Keratinocyte (primary cell): ENCODE results near the gene NTN1. TPM values are rescaled to one million over a fixed set of nuclear protein-coding genes. Genes with fewer than 3 reads are reported as not detected.

Source experiments
- DNase-seq: peaks from one replicate; pipeline ENCODE4 v3.0.0-alpha.2; 2011; ENCODE audit warnings: low read depth, missing footprints, low spot score
- FAIRE-seq: peaks from 2 replicates; lab custom pipeline; 2011; peaks lifted over from hg19 to GRCh38; lab: Jason Lieb, UNC
- H2AFZ ChIP-seq: 2 replicates; pipeline ENCODE4 v1.6.0; 2012; ENCODE audit warnings: low read length, control low read depth, inconsistent platforms; ENCODE audit not compliant: control insufficient read depth
- H3K27ac ChIP-seq: 2 replicates; pipeline ENCODE4 v1.5.1; 2011; ENCODE audit warnings: low read length; ENCODE audit not compliant: control insufficient read depth, insufficient read depth
- H3K27me3 ChIP-seq: 3 replicates; pipeline ENCODE4 v1.6.0; 2011; ENCODE audit warnings: low read length; ENCODE audit not compliant: control insufficient read depth, insufficient read depth; ENCODE audit errors: extremely low read depth
- H3K36me3 ChIP-seq, 2 experiments: 2 replicates in 1 of 2; 3 replicates in 1 of 2; pipeline ENCODE4 v1.5.1; 2011; ENCODE audit warnings: low read length in 2 of 2, mild to moderate bottlenecking in 1 of 2; ENCODE audit not compliant: control insufficient read depth in 2 of 2, insufficient read depth in 2 of 2; ENCODE audit errors: extremely low read depth in 1 of 2
- H3K4me1 ChIP-seq: 3 replicates; pipeline ENCODE4 v1.5.1; 2011; ENCODE audit warnings: low read length; ENCODE audit not compliant: control insufficient read depth, insufficient read depth; ENCODE audit errors: extremely low read depth
- H3K4me2 ChIP-seq: 3 replicates; pipeline ENCODE4 v1.6.0; 2011; ENCODE audit warnings: low read depth, low read length; ENCODE audit not compliant: control insufficient read depth, insufficient read depth; ENCODE audit errors: extremely low read depth
- H3K4me3 ChIP-seq, 3 experiments: fragments of 200-600 bp in 1 of 3; sonication (generic) in 1 of 3; 2 replicates in 2 of 3; 3 replicates in 1 of 3; pipeline ENCODE4 v1.5.1; 2011 to 2016; ENCODE audit warnings: low read length in 3 of 3, mild to moderate bottlenecking in 3 of 3, control low read depth in 2 of 3, inconsistent platforms in 1 of 3, low read depth in 1 of 3, mixed read lengths in 1 of 3, mixed run types in 1 of 3, moderate library complexity in 1 of 3; ENCODE audit not compliant: control insufficient read depth in 2 of 3, insufficient read depth in 2 of 3; ENCODE audit errors: extremely low read depth in 1 of 3
- H3K79me2 ChIP-seq: 2 replicates; pipeline ENCODE4 v1.6.0; 2012; ENCODE audit warnings: low read length; ENCODE audit not compliant: control insufficient read depth, insufficient read depth
- H3K9ac ChIP-seq: 3 replicates; pipeline ENCODE4 v1.6.0; 2011; ENCODE audit warnings: low read length; ENCODE audit not compliant: control insufficient read depth, insufficient read depth; ENCODE audit errors: extremely low read depth
- H3K9me1 ChIP-seq: 3 replicates; pipeline ENCODE4 v1.6.0; 2011; ENCODE audit warnings: low read length; ENCODE audit not compliant: control insufficient read depth, insufficient read depth; ENCODE audit errors: extremely low read depth
- H3K9me3 ChIP-seq: 2 replicates; pipeline ENCODE4 v1.5.1; 2012; ENCODE audit warnings: low read depth, low read length; ENCODE audit not compliant: control insufficient read depth
- H4K20me1 ChIP-seq: 3 replicates; pipeline ENCODE4 v1.6.0; 2011; ENCODE audit warnings: low read length; ENCODE audit not compliant: control insufficient read depth, insufficient read depth; ENCODE audit errors: extremely low read depth
- EZH2 ChIP-seq: IDR thresholded peaks from one replicate; pipeline ENCODE4 v1.6.1; 2012; ENCODE audit warnings: inconsistent platforms, mild to moderate bottlenecking, low read length, moderate library complexity
- dilution Hi-C: fragments of 300-500 bp; cut with MboI; formaldehyde crosslinking; loops from one replicate; pipeline ENCODE4 v1.7.0; 2020; ENCODE audit warnings: low sequenced_read_pairs; ENCODE audit not compliant: extremely low pct_ligation_motif_present
- polyA plus RNA-seq, 5 experiments: library from polyadenylated mRNA; depleted of rRNA in 3 of 5; stranded (reverse) in 3 of 5; stranded (forward) in 1 of 5; unstranded in 1 of 5; fragments of >200 nt; gene quantifications; 1 replicate in 1 of 5; 2 replicates in 3 of 5; 3 replicates in 1 of 5; pipeline versions ENCODE4 v1.2.1 to v1.2.3, GENCODE V29; 2011 to 2012; ENCODE audit warnings: missing spikeins in 2 of 5, low read depth in 1 of 5, low replicate concordance in 1 of 5
- TF ChIP-seq, protein P1 (sequence below), 3 experiments: IDR thresholded peaks in 1 of 3; conservative IDR thresholded peaks in 1 of 3; optimal IDR thresholded peaks in 1 of 3; 2 replicates in 2 of 3; 3 replicates in 1 of 3; pipeline versions ENCODE3 to v1.5.1; 2011; ENCODE audit warnings: low read length in 3 of 3, mild to moderate bottlenecking in 3 of 3, moderate library complexity in 2 of 3, control low read depth in 1 of 3, inconsistent platforms in 1 of 3; ENCODE audit not compliant: insufficient read depth in 2 of 3; ENCODE audit errors: extremely low read depth in 1 of 3

NTN1 gene
- polyA plus RNA-seq, 1 donor (not counting 4 experiments of a cell fraction or from before 2014, with no cell fraction given) = 0.10 TPM

- H3K4me1 ChIP-seq = peaks cover 9% of the 10 kb centered on the region
- no peaks in the 10 kb centered on the region for H3K9me1 ChIP-seq
- no peak for FAIRE-seq
- TF ChIP-seq EZH2 = no peak
- TF ChIP-seq, protein P1, sequence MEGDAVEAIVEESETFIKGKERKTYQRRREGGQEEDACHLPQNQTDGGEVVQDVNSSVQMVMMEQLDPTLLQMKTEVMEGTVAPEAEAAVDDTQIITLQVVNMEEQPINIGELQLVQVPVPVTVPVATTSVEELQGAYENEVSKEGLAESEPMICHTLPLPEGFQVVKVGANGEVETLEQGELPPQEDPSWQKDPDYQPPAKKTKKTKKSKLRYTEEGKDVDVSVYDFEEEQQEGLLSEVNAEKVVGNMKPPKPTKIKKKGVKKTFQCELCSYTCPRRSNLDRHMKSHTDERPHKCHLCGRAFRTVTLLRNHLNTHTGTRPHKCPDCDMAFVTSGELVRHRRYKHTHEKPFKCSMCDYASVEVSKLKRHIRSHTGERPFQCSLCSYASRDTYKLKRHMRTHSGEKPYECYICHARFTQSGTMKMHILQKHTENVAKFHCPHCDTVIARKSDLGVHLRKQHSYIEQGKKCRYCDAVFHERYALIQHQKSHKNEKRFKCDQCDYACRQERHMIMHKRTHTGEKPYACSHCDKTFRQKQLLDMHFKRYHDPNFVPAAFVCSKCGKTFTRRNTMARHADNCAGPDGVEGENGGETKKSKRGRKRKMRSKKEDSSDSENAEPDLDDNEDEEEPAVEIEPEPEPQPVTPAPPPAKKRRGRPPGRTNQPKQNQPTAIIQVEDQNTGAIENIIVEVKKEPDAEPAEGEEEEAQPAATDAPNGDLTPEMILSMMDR (optimal IDR thresholded peaks at IDR 0.05 in 1 of 3, IDR thresholded peaks at IDR 0.05 in 1 of 3, conservative IDR thresholded peaks at IDR 0.05 in 1 of 3; ENCODE audit: extremely low read depth in 1 of 3, insufficient read depth in 2 of 3, low read length in 3 of 3) = no peak
- dilution Hi-C loops = no loop called here
- no peaks in the 10 kb centered on the region for H3K36me3 ChIP-seq
- no peaks in the 10 kb centered on the region for H3K79me2 ChIP-seq
- DNase-seq = no peak
- no peak overlapping the region for H3K4me3 ChIP-seq
- no peaks in the 10 kb centered on the region for H4K20me1 ChIP-seq
- no peak overlapping the region for H2AFZ ChIP-seq
- no peak overlapping the region for H3K27ac ChIP-seq
- H3K27me3 ChIP-seq = no peaks in the 10 kb centered on the region
- H3K9me3 ChIP-seq = no peaks in the 10 kb centered on the region
- H3K9ac ChIP-seq = no peak overlapping the region
- no peak overlapping the region for H3K4me2 ChIP-seq
Observed at GRCh38 chr17:9286434-9286833, 265.1 kb downstream of the NTN1 start.

DNA sequence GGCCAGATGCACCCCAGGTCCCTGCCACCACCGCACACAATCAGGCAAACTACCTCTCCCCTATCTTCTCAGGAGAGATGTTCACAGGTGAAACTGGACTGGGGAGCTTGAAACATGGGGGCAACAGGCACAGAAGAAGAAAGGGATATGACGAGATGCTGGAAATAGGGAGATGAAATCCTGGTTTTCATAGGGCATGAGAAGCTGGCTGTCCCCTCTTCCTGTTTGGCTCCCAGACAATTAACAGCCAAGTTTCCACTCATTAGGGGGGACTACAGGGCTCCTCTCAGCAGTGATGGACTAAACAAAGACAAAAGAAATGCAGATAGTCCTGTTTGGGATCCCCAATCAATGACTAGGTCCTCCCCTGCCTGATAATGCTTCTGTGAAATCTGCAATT, 266.0 kb downstream of the NTN1 start:
- Histone ChIP-seq H3K27ac (no peak overlapping the region), H4K20me1 (no peaks in the 10 kb centered on the region), H3K4me2 (no peak overlapping the region), H3K9me3 (no peaks in the 10 kb centered on the region), H3K27me3 (no peaks in the 10 kb centered on the region), H3K9ac (no peak overlapping the region), H3K79me2 (no peaks in the 10 kb centered on the region), H2AFZ (no peak overlapping the region), H3K4me3 (no peak overlapping the region), H3K36me3 (no peaks in the 10 kb centered on the region), H3K9me1 (no peaks in the 10 kb centered on the region), H3K4me1 (peaks cover 9% of the 10 kb centered on the region)
- FAIRE-seq (no peak), DNase-seq (no peak)
- TF ChIP-seq, protein P1 (optimal IDR thresholded peaks at IDR 0.05 in 1 of 3, IDR thresholded peaks at IDR 0.05 in 1 of 3, conservative IDR thresholded peaks at IDR 0.05 in 1 of 3; ENCODE audit: extremely low read depth in 1 of 3, insufficient read depth in 2 of 3, low read length in 3 of 3) = no peak
- no peak for TF ChIP-seq EZH2
- dilution Hi-C loops = no loop called here
